Activated gamma-delta T cell (primary cell): ENCODE data around the gene SYCP2.
"Not testable (repeated sequence)": the region's sequence is repeated elsewhere in the genome, so short reads cannot be mapped to it uniquely, and the experiment has no call there.

Experiments used
- DNase-seq: peaks from one replicate; lab custom pipeline; 2025; lab: John Stamatoyannopoulos, UW

Gene SYCP2

GRCh38 chr20:59908855-59909254, 24.6 kb downstream of the SYCP2 start:
- no peak for DNase-seq

- no peak for DNase-seq
Observed at GRCh38 chr20:59903621-59904020, 29.8 kb downstream of the SYCP2 start.

DNA sequence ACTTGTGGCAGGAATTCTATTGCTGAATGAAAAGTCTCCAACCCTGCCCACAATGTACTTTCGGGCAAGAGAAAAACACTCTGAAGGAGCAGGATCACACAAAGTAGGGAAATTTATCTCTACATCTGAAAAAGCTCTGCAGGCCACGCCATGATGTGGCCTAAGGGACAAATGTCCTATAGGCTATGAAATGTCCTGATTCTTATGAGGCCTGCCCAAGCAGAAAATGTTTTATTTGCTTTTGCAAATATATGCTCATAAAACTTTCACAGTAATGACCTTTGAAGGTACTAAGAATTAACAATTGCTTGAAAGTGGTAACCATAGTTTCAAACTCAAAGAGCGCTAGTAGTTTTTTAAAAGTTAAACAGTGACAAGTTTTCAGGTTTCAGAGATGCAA, 31.0 kb downstream of the SYCP2 start:
- DNase-seq: no peak

DNA sequence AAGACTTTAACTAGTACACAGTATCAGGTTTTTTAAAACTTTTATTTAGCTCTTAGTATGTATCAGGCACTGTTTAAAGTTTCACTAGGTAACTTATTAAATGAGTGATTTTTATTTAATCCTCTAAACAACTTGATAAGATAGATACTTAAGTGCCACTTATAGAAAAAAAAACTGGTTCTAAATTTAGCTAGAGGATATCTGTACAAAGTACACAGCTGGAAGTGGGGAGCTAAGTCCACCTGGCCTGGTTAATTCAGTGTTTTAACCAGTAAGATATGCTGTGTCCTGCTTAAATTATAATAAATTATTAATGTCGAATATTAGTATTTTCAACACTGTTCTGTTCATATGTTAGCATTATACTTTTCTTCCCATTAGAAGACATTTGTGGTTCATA, 37.5 kb downstream of the SYCP2 start:
- no peak for DNase-seq

GRCh38 chr20:59891581-59891980, 41.9 kb downstream of the SYCP2 start:
- DNase-seq: no peak

GRCh38 chr20:59890035-59890434, 43.4 kb downstream of the SYCP2 start:
- DNase-seq: not testable (repeated sequence)

DNA sequence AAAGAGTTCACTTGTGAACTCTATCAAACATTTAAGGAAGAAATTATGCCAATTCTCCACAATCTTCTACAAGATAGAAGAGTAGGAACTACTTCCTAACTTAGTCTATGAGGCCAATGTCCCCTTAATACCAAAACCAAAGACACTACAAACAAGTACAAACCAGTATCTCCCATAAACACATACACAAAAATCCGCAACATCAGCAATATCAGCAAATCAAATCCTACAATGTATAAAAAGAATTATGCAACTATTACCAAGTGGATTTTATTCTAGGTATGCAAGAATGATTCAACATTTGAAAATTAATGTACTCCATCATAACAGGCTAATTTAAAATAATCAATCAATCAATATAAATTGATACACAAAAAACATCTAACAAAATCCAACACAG, 45.4 kb downstream of the SYCP2 start:
- no peak for DNase-seq

GRCh38 chr20:59884494-59884893, 48.9 kb downstream of the SYCP2 start:
- no peak for DNase-seq

GRCh38 chr20:59880198-59880597, 53.2 kb downstream of the SYCP2 start:
- no peak for DNase-seq

GRCh38 chr20:59873409-59873808, 60.0 kb downstream of the SYCP2 start:
- no peak for DNase-seq

DNA sequence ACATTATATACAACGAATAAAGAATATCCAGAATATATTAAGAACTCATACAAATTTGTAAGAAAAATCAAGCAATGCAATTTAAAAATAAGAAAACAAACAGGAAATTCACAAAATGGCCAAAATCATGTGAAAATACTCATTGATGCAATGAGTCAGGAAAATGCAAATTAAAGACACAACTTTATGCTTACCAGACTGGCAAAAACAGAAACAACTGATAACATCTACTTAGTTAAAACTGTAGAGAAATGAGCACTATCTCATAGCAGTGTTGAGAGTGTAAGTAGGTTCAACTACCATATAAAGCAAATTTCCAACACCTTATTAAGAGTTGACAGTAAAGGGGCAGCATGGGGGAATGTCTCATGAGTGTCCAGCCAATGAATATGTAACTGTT, 62.3 kb downstream of the SYCP2 start:
- no peak for DNase-seq

GRCh38 chr20:59866338-59866737, 67.1 kb downstream of the SYCP2 start:
- DNase-seq: no peak

DNA sequence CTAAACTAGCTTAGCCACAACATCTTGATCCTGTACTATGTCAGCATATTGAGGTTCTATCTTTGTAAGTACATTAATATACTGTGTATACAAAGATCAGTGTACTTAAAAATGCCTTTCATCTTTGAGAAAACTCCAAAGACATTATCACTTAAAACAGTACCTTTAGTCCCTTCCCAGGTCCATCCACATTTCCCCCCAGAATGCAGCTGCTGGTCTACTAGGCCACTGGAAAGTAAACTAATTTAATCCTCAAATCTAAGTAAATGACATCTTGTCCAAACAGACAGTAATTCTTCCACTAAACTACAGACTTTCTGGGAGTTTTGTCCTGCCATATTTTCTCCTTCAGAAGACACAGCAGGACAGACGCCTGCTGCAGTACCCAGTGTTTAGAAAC, 68.7 kb downstream of the SYCP2 start:
- no peak for DNase-seq

DNA sequence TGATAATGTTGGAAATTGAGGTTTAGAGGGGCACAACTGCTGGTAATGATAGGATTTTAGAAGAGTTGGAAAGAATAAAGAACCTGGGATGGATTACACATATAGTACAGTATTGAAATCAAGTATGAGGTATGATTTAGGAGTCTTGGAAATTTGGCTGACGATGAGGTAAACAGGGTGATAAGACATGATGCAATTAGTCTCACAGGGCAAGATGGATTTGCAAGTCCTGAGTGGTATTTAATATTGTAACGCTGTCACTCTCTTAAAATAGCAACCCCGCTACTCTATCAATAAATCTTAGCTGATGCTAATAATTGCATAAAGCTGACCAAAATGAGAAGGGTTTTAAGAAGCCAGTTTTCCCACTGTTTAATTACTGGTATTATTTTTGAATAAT, 70.4 kb downstream of the SYCP2 start:
- no peak for DNase-seq

- DNase-seq: no peak
Observed at GRCh38 chr20:59861401-59861800, 72.0 kb downstream of the SYCP2 start.

DNA sequence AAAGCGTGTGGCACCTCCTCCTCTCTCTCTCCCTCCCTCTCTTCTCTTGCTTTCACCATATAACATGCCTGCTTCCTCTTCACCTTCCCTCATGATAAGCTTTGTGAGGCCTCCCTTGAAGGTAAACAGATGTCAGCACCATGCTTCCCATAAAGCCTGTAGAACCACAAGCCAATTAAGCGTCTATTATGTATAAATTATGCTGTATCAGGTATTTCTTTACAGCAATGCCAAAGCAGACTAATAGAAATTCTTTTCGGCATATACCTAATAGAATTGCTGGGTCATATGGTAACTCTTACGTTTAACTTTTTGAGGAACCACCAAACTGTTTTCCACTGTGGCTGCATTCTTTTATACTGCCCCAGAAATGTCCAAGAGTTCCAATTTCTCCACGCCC, 75.0 kb downstream of the SYCP2 start:
- DNase-seq: no peak

DNA sequence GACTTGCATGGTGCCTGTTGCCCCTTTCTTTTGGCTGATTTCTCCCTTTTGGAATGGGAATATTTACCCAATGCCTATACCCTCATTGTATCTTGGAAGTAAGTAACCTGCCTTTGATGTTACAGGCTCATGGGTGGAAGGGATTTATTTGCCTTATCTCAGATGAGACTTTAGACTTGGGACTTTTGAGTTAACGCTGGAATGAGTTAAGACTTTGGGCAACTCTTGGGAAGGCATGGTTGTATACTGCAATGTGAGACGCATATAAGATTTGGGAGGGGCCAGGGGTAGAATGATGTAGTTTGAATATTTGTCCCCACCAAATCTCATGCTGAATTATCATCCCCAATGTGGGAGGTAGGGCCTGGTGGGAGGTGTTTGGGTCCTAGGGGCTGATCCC, 75.5 kb downstream of the SYCP2 start:
- no peak for DNase-seq

DNA sequence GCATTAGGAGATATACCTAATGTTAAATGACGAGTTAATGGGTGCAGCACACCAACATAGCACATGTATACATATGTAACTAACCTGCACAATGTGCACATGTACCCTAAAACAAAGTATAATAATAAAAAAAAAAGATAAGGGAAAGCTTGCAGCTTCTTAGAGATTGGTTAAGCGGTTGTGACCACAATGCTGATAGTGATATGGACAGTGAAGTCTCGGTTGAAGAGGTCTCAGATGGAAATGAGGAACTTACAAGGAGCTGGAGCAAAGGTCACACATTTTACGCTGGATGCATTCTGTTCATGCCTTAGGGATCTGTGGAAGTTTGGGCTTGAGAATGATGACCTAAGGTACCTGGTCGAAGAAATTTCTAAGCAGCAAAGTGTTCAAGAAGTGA, 76.5 kb downstream of the SYCP2 start:
- DNase-seq: not testable (repeated sequence)

- not testable (repeated sequence) for DNase-seq
Observed at GRCh38 chr20:59856526-59856925, 76.9 kb downstream of the SYCP2 start.

- no peak for DNase-seq
Observed at GRCh38 chr20:59850018-59850641, 83.3 kb downstream of the SYCP2 start.

DNA sequence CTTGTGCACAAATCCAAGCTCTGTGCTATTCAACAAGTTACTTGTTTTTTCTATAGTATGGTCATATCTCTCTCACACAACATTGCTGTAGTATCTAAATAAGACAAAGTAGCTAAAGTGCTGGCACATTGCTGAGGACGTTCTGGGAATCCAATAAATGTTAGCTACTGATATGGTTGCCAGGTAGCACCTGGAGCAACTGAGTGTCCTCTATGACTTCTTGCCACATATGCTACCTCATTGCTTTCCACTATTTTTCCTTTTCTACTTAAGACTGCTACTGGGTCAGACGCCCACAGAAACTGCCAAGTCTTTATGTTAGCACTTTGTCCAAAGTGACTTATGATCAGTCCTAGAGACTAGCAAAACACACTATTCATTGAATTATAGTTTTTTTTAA, 85.3 kb downstream of the SYCP2 start:
- DNase-seq: no peak

GRCh38 chr20:59845472-59845871, 88.0 kb downstream of the SYCP2 start:
- DNase-seq: no peak

DNA sequence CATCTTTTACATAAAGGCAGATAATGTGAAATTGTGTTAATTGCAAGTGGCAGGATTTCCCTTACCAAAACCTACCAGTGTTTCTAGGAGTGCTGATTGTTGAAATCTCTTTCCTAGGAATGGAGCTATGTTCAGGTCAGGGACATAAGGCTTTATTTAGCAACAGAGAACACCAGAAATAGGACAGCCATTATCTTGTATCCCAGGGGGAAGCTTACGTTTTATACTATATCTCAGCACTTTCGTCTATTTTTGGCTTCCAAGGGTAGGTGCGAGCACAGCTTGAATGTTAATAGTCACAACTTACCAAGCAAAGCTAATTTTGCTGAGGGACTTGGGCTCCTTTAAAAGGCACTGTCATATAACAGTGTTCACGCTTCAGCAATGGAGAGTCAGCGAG, 94.0 kb downstream of the SYCP2 start:
- DNase-seq: no peak

GRCh38 chr20:59837623-59838394, 95.6 kb downstream of the SYCP2 start:
- DNase-seq: no peak
